ENCODE data around the gene SETD1B. TPM values are rescaled to one million over a fixed set of nuclear protein-coding genes. Genes with fewer than 3 reads are reported as not detected.

Gene SETD1B
- total RNA-seq, 1 experiment from 2014 or later: 40.4 TPM

DNA sequence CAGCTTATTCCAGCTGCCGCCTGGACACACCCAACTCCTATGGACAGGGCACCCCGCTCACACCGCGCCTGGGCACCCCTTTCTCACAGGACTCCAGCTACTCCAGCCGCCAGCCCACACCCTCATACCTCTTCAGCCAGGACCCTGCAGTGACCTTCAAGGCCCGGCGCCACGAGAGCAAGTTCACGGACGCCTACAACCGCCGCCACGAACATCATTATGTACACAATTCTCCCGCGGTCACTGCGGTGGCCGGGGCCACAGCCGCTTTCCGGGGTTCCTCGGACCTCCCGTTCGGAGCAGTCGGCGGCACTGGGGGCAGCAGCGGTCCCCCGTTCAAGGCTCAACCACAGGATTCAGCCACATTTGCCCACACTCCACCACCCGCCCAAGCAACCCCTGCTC is 5.9 kb downstream of the SETD1B start:
- WGBS (ENCODE audit: extremely low coverage, insufficient read length, low lambda C conversion rate): no CpG with 5 or more reads among the region's 27 CpGs
- no peak overlapping the region for H3K14ac ChIP-seq (ENCODE audit: insufficient read depth, low read length)
- DNase-seq: no peak
- H4K8ac ChIP-seq (replicated peaks; ENCODE audit: insufficient read length, low read depth, low read length): no peak overlapping the region
- H3K9me3 ChIP-seq (ENCODE audit: control insufficient read depth, low read depth, low read length): no peaks in the 10 kb centered on the region
- H3T11ph ChIP-seq (ENCODE audit: low read length): no peak overlapping the region
- TF ChIP-seq, protein P1, sequence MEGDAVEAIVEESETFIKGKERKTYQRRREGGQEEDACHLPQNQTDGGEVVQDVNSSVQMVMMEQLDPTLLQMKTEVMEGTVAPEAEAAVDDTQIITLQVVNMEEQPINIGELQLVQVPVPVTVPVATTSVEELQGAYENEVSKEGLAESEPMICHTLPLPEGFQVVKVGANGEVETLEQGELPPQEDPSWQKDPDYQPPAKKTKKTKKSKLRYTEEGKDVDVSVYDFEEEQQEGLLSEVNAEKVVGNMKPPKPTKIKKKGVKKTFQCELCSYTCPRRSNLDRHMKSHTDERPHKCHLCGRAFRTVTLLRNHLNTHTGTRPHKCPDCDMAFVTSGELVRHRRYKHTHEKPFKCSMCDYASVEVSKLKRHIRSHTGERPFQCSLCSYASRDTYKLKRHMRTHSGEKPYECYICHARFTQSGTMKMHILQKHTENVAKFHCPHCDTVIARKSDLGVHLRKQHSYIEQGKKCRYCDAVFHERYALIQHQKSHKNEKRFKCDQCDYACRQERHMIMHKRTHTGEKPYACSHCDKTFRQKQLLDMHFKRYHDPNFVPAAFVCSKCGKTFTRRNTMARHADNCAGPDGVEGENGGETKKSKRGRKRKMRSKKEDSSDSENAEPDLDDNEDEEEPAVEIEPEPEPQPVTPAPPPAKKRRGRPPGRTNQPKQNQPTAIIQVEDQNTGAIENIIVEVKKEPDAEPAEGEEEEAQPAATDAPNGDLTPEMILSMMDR (conservative IDR thresholded peaks at IDR 0.05): no peak
- H2AFZ ChIP-seq (ENCODE audit: low read length): no peak overlapping the region
- H3K4me1 ChIP-seq (ENCODE audit: insufficient read depth, low read length): peaks cover 2% of the 10 kb centered on the region; the same call in 1 of the 2 replicates
- no peak overlapping the region for H2AK5ac ChIP-seq (ENCODE audit: insufficient read length, low read length)
- peaks cover 2% of the 10 kb centered on the region for H3K79me1 ChIP-seq (ENCODE audit: insufficient read depth, low read depth, low read length, poor library complexity, severe bottlenecking)
- H2BK15ac ChIP-seq (ENCODE audit: low read depth, low read length): no peak overlapping the region
- H3K4ac ChIP-seq (ENCODE audit: low read depth, low read length): no peak overlapping the region
- peaks cover 32 to 46% of the 10 kb centered on the region in 2 experiments for H3K4me1 Mint-ChIP-seq
- no peak overlapping the region for H4K91ac ChIP-seq (ENCODE audit: insufficient read length, low read depth, low read length)
- peaks cover 3% of the 10 kb centered on the region; the same call in 1 of the 2 replicates for H3K79me2 ChIP-seq (ENCODE audit: insufficient read depth, low read length)
- no peaks in the 10 kb centered on the region for H4K20me1 ChIP-seq (ENCODE audit: control insufficient read depth, insufficient read depth, insufficient read length)
- H2BK12ac ChIP-seq (ENCODE audit: insufficient read length, low read depth, low read length): no peak overlapping the region
- no peak overlapping the region for H2BK20ac ChIP-seq (ENCODE audit: low read depth, low read length, poor library complexity, severe bottlenecking)
- H3K36me3 Mint-ChIP-seq (ENCODE audit: insufficient read depth in 1 of 3, low read depth in 3 of 3): peaks cover 14 to 54% (median 44%) of the 10 kb centered on the region in 3 experiments
- H3K23me2 ChIP-seq (ENCODE audit: insufficient read length, low read depth, low read length, poor library complexity, severe bottlenecking): peaks cover 9% of the 10 kb centered on the region
- no peak overlapping the region for H2BK5ac ChIP-seq (ENCODE audit: insufficient read length, low read length)
- no peaks in the 10 kb centered on the region for H3K27me3 Mint-ChIP-seq (ENCODE audit: low read depth)
- no peak overlapping the region for H2BK120ac ChIP-seq (ENCODE audit: low read depth, low read length, poor library complexity, severe bottlenecking)
- H3K27ac ChIP-seq (ENCODE audit: insufficient read length, low read depth, low read length): no peak overlapping the region
- H3K9ac ChIP-seq (ENCODE audit: extremely low read depth, insufficient read length, low read length): no peak overlapping the region
- no peaks in the 10 kb centered on the region for H3K27me3 ChIP-seq (ENCODE audit: insufficient read depth, low read length)
- no peak overlapping the region for H3K27ac Mint-ChIP-seq
- no peak overlapping the region for H3K56ac ChIP-seq (ENCODE audit: insufficient read length, low read depth, low read length)
- H4K5ac ChIP-seq (ENCODE audit: insufficient read length, low read depth, low read length): no peak overlapping the region
- no peak overlapping the region for H3K18ac ChIP-seq (ENCODE audit: insufficient read length, low read depth, low read length)
- no peaks in the 10 kb centered on the region; a peak in 1 of 5 replicates for H3K9me3 Mint-ChIP-seq
- H3K4me3 Mint-ChIP-seq: no peak overlapping the region
- no peak overlapping the region for H3K4me2 ChIP-seq (ENCODE audit: insufficient read depth, insufficient read length, low read length)
- no peak overlapping the region for H3K23ac ChIP-seq (ENCODE audit: insufficient read length, low read depth, low read length)

Measured in H9 (cell line).